Adrenal gland (tissue), 12 donors: ENCODE results near the gene MOB3B. TPM values are rescaled to one million over a fixed set of nuclear protein-coding genes. Genes with fewer than 3 reads are reported as not detected.

Experiments used
- DNase-seq, 7 donors: peaks; one replicate each; pipeline ENCODE4 v3.0.0-alpha.2; 2019 to 2020
- H3K27ac ChIP-seq, 5 donors: fragments of 200-600 bp; sonication (generic) in 4 of 5; 1 replicate in 3 of 5; 2 replicates in 2 of 5; pipeline versions ENCODE4 v1.5.1 to v1.8.0; 2016 to 2020; ENCODE audit warnings: mild to moderate bottlenecking in 1 of 5
- H3K27me3 ChIP-seq: fragments of 200-600 bp; 2 replicates; pipeline ENCODE4 v1.8.0; 2021
- H3K36me3 ChIP-seq, 2 donors: fragments of 200-600 bp; replicated peaks in 1 of 2; 1 replicate in 1 of 2; 2 replicates in 1 of 2; pipeline versions ENCODE4 v1.5.1 to v1.8.0; 2018 to 2022
- H3K4me1 ChIP-seq, 2 donors: fragments of 200-600 bp; replicated peaks in 1 of 2; 1 replicate in 1 of 2; 2 replicates in 1 of 2; pipeline versions ENCODE4 v1.5.1 to v1.8.0; 2018 to 2021
- H3K4me3 ChIP-seq, 4 donors: fragments of 200-600 bp; sonication (generic) in 3 of 4; one replicate each; pipeline ENCODE4 v1.5.1; 2016 to 2018
- H3K9me3 ChIP-seq, 3 donors: fragments of 200-600 bp; sonication (generic) in 1 of 3; replicated peaks in 1 of 3; 1 replicate in 2 of 3; 2 replicates in 1 of 3; pipeline versions ENCODE4 v1.5.1 to v1.8.0; 2016 to 2021
- CTCF ChIP-seq, 6 experiments: fragments of 450-650 bp in 4 of 6; fragments of 200-600 bp in 2 of 6; sonication (generic) in 1 of 6; IDR thresholded peaks; 1 replicate in 5 of 6; 2 replicates in 1 of 6; pipeline versions ENCODE4 v1.5.1 to v1.8.0; 2016 to 2021; ENCODE audit warnings: antibody characterized with exemption in 6 of 6, mild to moderate bottlenecking in 2 of 6, moderate library complexity in 1 of 6
- POLR2A ChIP-seq, 2 donors: fragments of 450-650 bp; IDR thresholded peaks; one replicate each; pipeline ENCODE4 v1.6.1; 2017; ENCODE audit warnings: antibody characterized with exemption in 2 of 2, mild to moderate bottlenecking in 2 of 2, moderate library complexity in 1 of 2
- WGBS, 4 donors: extraction: QIAGEN DNeasy Blood & Tissue Kit in 2 of 4; methylation state at CpG; one replicate each; pipeline versions ENCODE4 v1.1.5 to v1.1.7; 2013 to 2017; 5-methylcytosine and 5-hydroxymethylcytosine counted together
- intact Hi-C, 2 donors: fragments of 100-400 bp; cut with DNase I; formaldehyde crosslinking; loops; one replicate each; pipeline versions ENCODE4 v1.14.1 to v1.15.0; 2022 to 2023
- polyA plus RNA-seq, 3 donors: library from polyadenylated mRNA; stranded (reverse); fragments of 200-250 nt in 2 of 3; fragments of 350-450 nt in 1 of 3; fragmentation: Illumina TruSeq in 1 of 3; extraction: RNeasy Lipid Tissue Mini Kit (QIAGEN cat#74804) in 1 of 3; gene quantifications; one replicate each; pipeline ENCODE4 v1.2.3, GENCODE V29; 2013 to 2014
- total RNA-seq, 9 donors: library from RNA; depleted of rRNA in 4 of 9; stranded (reverse); fragments of >200 nt in 4 of 9; fragments of 120-200 nt in 1 of 9; fragmentation: NEBNext Ultra II Directional in 1 of 9; extraction: Animal tissue kit (Norgen Biotek cat#: 25700) in 1 of 9; gene quantifications; one replicate each; pipeline versions ENCODE4 v1.1.0 to v1.2.4, GENCODE V29; 2013 to 2023
- donor health status: healthy with polysubstance abuse.
- donor health status: Bipolar disorder and iron deficiency.
- donor health status: DM: yes; HTN: yes; CAD: no.
- donor health status: DM: no; HTN: no; CAD: no.
- donor health status: DM: no; HTN: no; CAD: no.
- donor health status: DM: yes; HTN: yes; CAD: no.

Gene MOB3B
- total and polyA plus RNA-seq, 12 donors = 1.3 to 9.0 (median 3.4) TPM

- no peaks in the 10 kb centered on the region for H3K9me3 ChIP-seq
- H3K4me3 ChIP-seq = no peak overlapping the region
- H3K27ac ChIP-seq = no peak overlapping the region
- H3K36me3 ChIP-seq = peaks cover 0 to 6% of the 10 kb centered on the region in 2 donors
- intact Hi-C loops = loop anchor here (2.0 to 5.0 kb wide), 2 partner anchors 216 to 217 kb away; no protein-coding TSS in a partner anchor
- 76 to 83% (median 77%) methylated on average over 4 of the region's 4 CpGs for WGBS, 4 donors
- TF ChIP-seq POLR2A (IDR thresholded peaks at IDR 0.05) = no peak
- TF ChIP-seq CTCF (IDR thresholded peaks at IDR 0.05) = no peak
- DNase-seq = no peak
- peaks cover 0 to 20% of the 10 kb centered on the region in 2 donors for H3K4me1 ChIP-seq
- H3K27me3 ChIP-seq = no peaks in the 10 kb centered on the region
Measured at GRCh38 chr9:27549196-27549755, 19.7 kb upstream of the MOB3B start.

DNA sequence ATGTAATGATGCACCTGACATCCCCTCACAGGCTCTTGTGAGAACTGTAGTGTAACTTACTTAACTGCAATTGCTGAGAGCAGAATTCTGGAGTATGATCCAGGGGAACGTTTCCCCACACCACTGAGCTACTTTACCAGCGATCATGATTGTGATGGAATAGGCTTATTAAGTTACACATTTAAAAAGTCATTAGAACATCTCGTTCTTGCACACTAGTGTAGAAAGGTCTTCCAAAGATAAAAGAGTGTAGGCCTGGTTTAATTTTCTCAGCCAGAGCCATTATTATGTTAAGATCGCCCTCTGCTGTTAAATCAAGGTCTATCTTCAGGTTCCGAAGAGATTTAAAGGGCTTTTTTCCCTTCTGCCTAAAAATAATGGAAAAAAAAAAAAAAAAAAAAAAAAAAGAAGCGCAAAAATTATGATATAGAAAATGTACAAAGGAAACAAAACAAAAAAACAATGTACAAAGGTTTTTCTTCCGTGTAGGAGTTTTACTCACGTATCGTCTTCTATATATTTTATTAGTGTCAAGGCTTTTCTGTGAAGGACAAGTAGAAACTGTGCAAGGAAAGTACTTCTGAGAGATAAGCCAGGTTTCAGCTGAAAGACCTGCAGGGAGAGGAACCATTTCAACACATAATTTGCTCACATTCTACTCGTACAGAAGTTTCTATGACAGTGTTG, 18.6 kb upstream of the MOB3B start:
- H3K27ac ChIP-seq = peak overlapping the region in 1 of 5 donors; percentile 3
- DNase-seq = no peak
- peaks cover 0 to 5% of the 10 kb centered on the region in 2 donors for H3K36me3 ChIP-seq
- H3K27me3 ChIP-seq = no peaks in the 10 kb centered on the region
- no peak for TF ChIP-seq POLR2A (IDR thresholded peaks at IDR 0.05)
- TF ChIP-seq CTCF (IDR thresholded peaks at IDR 0.05) = peak in 5 of 6 experiments; percentile 39 to 83 (median 53)
- intact Hi-C loops = loop anchor here (2.0 to 5.0 kb wide), 2 partner anchors 215 to 216 kb away; no protein-coding TSS in a partner anchor
- H3K4me1 ChIP-seq = peaks cover 0 to 20% of the 10 kb centered on the region in 2 donors
- 26 to 35% (median 32%) methylated on average over 10 of the region's 10 CpGs for WGBS, 4 donors
- no peaks in the 10 kb centered on the region for H3K9me3 ChIP-seq
- H3K4me3 ChIP-seq = no peak overlapping the region

DNA sequence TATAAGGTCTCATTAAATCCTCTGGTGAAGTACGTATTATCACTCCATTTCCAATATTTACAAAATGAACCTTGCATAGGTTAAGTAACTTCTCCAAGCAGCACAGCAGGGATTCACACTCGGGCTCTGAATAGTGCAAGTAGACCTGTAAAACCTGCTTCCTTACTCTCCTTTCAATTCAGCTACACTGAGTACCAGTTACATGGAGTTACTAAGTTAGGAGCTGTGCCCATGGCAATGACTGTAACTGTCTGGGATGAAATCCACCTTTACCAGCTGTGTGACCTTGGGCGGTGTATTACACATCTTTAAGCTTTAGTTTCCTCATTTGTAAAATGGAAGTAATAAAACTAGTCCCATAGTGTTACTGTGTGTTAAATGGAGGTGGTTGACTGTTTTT, 15.9 kb upstream of the MOB3B start:
- WGBS, 4 donors = 72 to 77% (median 75%) methylated on average over 3 of the region's 3 CpGs
- Histone ChIP-seq H3K9me3 (no peaks in the 10 kb centered on the region), H3K4me3 (no peak overlapping the region), H3K4me1 (peaks cover 1 to 28% of the 10 kb centered on the region in 2 donors), H3K27me3 (no peaks in the 10 kb centered on the region), H3K27ac (no peak overlapping the region), H3K36me3 (no peaks in the 10 kb centered on the region)
- intact Hi-C loops = loop anchor here in 1 of 2 donors (5.0 kb wide), 1 partner anchor 213 kb away; no protein-coding TSS in a partner anchor
- DNase-seq = peak in 1 of 7 donors; percentile 36
- TF ChIP-seq CTCF (IDR thresholded peaks at IDR 0.05) (no peak), POLR2A (IDR thresholded peaks at IDR 0.05) (no peak)

- H3K27ac ChIP-seq = no peak overlapping the region
- 77 to 91% (median 88%) methylated on average over 2 of the region's 2 CpGs for WGBS, 4 donors
- H3K9me3 ChIP-seq = no peaks in the 10 kb centered on the region
- no peak overlapping the region for H3K4me3 ChIP-seq
- H3K27me3 ChIP-seq = no peaks in the 10 kb centered on the region
- no peak for DNase-seq
- peaks cover 7 to 34% of the 10 kb centered on the region in 2 donors for H3K4me1 ChIP-seq
- intact Hi-C loops = no loop called here
- no peaks in the 10 kb centered on the region for H3K36me3 ChIP-seq
- TF ChIP-seq CTCF (IDR thresholded peaks at IDR 0.05) (no peak), POLR2A (IDR thresholded peaks at IDR 0.05) (no peak)
Measured at GRCh38 chr9:27542508-27542907, 12.9 kb upstream of the MOB3B start.
